ENCODE results near the gene MOGAT3. TPM values are rescaled to one million over a fixed set of nuclear protein-coding genes. Genes with fewer than 3 reads are reported as not detected.

Gene MOGAT3
- total RNA-seq, 4 donors from 2014 or later = 0.17 TPM; not detected in 3

DNA sequence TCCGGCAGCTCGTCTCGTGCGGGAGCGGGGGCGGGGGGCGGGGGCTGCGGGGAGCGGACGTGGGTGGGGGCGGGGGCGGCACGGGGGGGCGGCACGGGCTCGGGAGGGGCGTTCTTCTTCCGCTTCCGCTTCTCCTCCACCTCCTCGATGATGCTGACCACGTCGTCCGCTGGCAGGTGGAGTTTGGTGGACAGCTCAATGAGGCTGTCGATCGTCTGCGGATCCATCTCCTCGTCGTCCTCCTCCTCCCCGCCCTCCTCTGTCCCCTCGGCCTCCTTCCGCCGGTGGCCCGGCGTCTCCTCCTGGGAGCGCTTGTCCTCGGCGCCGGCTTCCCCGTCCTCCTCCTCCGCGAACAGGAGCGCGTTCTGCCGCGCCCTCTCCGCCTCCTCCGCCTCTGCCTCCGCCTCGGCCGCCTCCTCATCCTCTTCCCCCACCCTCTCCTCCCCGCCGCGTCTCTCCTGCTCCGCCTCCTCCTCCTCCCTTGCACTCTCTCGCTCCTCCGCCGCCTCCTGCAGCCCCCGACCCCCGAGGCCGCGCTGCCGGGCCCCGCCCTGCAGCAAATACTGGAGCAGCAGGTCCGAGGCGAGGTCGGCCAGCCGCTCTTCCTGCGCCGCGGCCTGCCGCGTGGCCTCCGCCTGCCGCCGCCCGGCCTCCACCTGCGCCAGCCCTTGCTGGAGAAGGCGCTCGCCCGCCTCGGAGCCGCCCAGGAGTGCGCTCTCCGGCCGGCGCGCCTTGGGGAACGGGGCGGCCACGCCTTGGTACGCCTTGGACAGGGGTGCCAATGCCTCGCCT, 37.4 kb downstream of the MOGAT3 start:
- no peak for DNase-seq (ENCODE audit: extremely low spot score)
- intact Hi-C loops (cut with DNase I) = no loop called here
- H3K4me3 ChIP-seq = peak overlapping the region; percentile 41 to 55 (median 45)
- peaks cover 40 to 44% (median 42%) of the 10 kb centered on the region in 4 donors for H3K4me1 ChIP-seq
- peaks cover 20 to 35% (median 27%) of the 10 kb centered on the region in 4 donors for H3K36me3 ChIP-seq
- no peak for TF ChIP-seq EP300 (IDR thresholded peaks at IDR 0.05)
- TF ChIP-seq, protein P1, sequence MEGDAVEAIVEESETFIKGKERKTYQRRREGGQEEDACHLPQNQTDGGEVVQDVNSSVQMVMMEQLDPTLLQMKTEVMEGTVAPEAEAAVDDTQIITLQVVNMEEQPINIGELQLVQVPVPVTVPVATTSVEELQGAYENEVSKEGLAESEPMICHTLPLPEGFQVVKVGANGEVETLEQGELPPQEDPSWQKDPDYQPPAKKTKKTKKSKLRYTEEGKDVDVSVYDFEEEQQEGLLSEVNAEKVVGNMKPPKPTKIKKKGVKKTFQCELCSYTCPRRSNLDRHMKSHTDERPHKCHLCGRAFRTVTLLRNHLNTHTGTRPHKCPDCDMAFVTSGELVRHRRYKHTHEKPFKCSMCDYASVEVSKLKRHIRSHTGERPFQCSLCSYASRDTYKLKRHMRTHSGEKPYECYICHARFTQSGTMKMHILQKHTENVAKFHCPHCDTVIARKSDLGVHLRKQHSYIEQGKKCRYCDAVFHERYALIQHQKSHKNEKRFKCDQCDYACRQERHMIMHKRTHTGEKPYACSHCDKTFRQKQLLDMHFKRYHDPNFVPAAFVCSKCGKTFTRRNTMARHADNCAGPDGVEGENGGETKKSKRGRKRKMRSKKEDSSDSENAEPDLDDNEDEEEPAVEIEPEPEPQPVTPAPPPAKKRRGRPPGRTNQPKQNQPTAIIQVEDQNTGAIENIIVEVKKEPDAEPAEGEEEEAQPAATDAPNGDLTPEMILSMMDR (IDR thresholded peaks at IDR 0.05) = no peak
- TF ChIP-seq POLR2AphosphoS5 (IDR thresholded peaks at IDR 0.05) = no peak
- no peak for TF ChIP-seq POLR2A (IDR thresholded peaks at IDR 0.05; ENCODE audit: low read depth)
- H3K9me3 ChIP-seq = no peaks in the 10 kb centered on the region
- no peak overlapping the region for H3K27ac ChIP-seq (replicated peaks in 1 of 4)
- 2% methylated on average over 38 of the region's 92 CpGs for whole genome bisulfite sequencing
- peaks cover 17 to 100% (median 70%) of the 10 kb centered on the region in 4 donors for H3K27me3 ChIP-seq

DNA sequence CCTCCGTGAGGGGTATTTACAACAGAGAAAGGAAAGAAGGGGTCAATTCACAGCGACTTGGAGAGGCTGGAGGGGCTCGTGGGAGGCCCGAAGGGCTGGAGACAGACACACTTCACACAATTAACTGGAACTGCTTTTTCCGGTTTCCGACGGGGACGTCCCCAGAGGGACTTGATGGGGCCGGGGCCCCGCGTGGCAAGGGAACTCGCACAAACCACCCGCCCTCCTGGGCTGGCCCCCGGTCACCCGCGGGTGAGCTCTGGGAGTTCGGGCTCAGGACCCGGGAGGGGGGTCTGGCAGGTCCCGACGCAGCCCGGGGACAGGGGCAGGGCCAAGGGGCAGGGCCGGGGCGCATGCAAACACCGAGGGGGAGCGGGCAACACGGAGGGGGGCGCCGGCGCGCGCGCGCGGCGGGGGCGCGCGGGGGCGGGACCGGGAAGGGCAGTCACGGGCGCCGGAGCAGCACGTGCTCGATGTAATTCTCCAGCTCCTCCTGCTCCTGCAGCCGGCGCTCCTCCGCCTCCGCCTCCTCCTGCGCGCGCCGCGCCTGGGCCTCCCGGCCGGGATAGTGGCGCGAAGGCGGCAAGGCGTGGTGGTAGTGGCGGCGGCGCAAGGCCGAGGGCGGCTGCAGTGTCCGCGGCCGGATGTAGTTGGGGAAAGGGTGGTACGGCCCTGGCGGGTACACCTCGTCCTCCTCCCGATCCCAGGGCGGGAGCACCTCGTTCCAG, 38.1 kb downstream of the MOGAT3 start:
- H3K27me3 ChIP-seq = peaks cover 17 to 96% (median 62%) of the 10 kb centered on the region in 4 donors

DNA sequence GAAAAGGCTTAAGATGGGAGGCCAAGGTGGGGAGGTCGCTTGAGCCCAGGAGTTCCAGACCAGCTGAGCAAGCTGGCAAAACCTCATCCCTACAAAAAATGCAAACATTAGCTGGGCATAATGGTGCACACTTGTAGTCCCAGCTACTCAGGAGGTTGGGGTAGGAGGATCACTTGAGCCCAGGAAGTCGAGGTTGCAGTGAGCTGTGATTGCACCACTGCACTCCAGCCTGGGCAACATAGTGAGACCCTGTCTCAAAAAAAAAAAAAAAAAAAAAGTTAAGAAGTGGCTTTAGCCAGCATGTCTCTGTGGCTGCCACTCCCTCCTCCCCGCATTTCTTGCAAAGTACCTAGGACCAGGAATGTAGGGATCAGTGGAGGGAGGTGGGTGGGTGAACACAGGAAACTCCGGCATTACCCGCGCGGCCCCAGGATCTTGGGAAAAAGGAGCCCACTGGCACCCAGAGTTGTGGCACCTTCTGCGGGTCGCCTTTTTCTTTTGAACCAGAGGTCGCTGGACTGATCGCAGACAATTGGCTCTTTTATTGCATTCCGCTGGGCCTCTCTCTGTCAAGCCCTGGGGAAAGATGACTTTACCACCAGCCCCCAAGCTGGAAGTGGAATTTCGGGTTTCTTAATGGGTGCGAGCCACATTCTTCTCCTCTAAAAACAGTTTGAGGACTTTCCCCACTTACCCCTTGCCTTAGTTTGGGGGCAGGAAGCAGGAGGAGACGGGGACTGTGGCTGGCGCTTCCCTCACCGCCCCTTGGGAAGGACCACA, 39.0 kb downstream of the MOGAT3 start:
- intact Hi-C loops (cut with DNase I) = no loop called here
- 83% methylated on average over 17 of the region's 17 CpGs for WGBS
- peaks cover 40 to 44% (median 42%) of the 10 kb centered on the region in 4 donors for H3K4me1 ChIP-seq
- peaks cover 25 to 51% (median 41%) of the 10 kb centered on the region in 4 donors for H3K36me3 ChIP-seq
- H3K4me3 ChIP-seq = peak overlapping the region in 1 of 4 donors; percentile 47
- no peak overlapping the region for H3K27ac ChIP-seq (replicated peaks in 1 of 4)
- no peak for DNase-seq (ENCODE audit: extremely low spot score)
- no peaks in the 10 kb centered on the region for H3K9me3 ChIP-seq
- TF ChIP-seq POLR2AphosphoS5 (IDR thresholded peaks at IDR 0.05) = no peak
- no peak for TF ChIP-seq POLR2A (IDR thresholded peaks at IDR 0.05; ENCODE audit: low read depth)
- TF ChIP-seq, protein P1 (IDR thresholded peaks at IDR 0.05) = no peak
- H3K27me3 ChIP-seq = peaks cover 17 to 88% (median 54%) of the 10 kb centered on the region in 4 donors

More for the DNA sequence above, 38.1 kb downstream of the MOGAT3 start:
- TF ChIP-seq POLR2A (IDR thresholded peaks at IDR 0.05; ENCODE audit: low read depth) = no peak
- TF ChIP-seq EP300 (IDR thresholded peaks at IDR 0.05) = no peak
- TF ChIP-seq, protein P1 (IDR thresholded peaks at IDR 0.05) = no peak
- TF ChIP-seq POLR2AphosphoS5 (IDR thresholded peaks at IDR 0.05) = no peak
- DNase-seq (ENCODE audit: extremely low spot score) = no peak
- Histone ChIP-seq H3K4me3 (peak overlapping the region; percentile 41 to 55 (median 45)), H3K4me1 (peaks cover 40 to 44% (median 42%) of the 10 kb centered on the region in 4 donors), H3K36me3 (peaks cover 25 to 42% (median 33%) of the 10 kb centered on the region in 4 donors), H3K27ac (replicated peaks in 1 of 4) (no peak overlapping the region), H3K9me3 (no peaks in the 10 kb centered on the region)
- WGBS = 25% methylated on average over 8 of the region's 74 CpGs
- intact Hi-C loops (cut with DNase I) = no loop called here

DNA sequence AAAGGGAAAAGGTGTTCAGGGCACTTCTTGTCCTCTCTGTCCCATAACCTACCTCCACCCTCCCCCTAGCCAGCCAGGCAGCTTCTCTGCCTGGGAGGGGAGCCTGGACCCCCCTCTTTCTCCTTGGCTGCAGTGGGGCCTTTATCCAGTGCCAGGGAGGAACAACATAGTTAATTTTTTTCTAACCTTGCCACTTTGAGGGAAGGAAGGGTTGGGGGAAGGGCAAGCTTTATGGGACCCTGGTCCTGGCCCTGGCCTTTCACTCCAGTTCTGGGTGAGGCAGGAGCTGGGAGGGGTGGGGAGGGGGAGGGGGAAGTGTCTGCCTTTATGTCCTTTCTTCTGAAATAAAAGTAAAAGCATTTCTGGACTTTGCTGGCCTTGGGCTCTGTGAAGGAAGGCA, 39.9 kb downstream of the MOGAT3 start:
- TF ChIP-seq POLR2AphosphoS5 (IDR thresholded peaks at IDR 0.05) = no peak
- TF ChIP-seq, protein P1 (IDR thresholded peaks at IDR 0.05) = no peak
- TF ChIP-seq POLR2A (IDR thresholded peaks at IDR 0.05; ENCODE audit: low read depth) = no peak
- no peak for TF ChIP-seq EP300 (IDR thresholded peaks at IDR 0.05)
- peaks cover 12 to 78% (median 44%) of the 10 kb centered on the region in 4 donors for H3K27me3 ChIP-seq
- intact Hi-C loops (cut with DNase I) = no loop called here
- no peak overlapping the region for H3K4me3 ChIP-seq
- no peaks in the 10 kb centered on the region for H3K9me3 ChIP-seq
- no peak for DNase-seq (ENCODE audit: extremely low spot score)
- H3K36me3 ChIP-seq = peaks cover 25 to 53% (median 41%) of the 10 kb centered on the region in 4 donors
- H3K4me1 ChIP-seq = peaks cover 35 to 42% (median 38%) of the 10 kb centered on the region in 4 donors
- no peak overlapping the region for H3K27ac ChIP-seq (replicated peaks in 1 of 4)
